Epithelial cell of proximal tubule (primary cell): ENCODE data around the gene NMT2. TPM values are rescaled to one million over a fixed set of nuclear protein-coding genes. Genes with fewer than 3 reads are reported as not detected.
"Not testable (repeated sequence)": the region's sequence is repeated elsewhere in the genome, so short reads cannot be mapped to it uniquely, and the experiment has no call there.

Source experiments
- DNase-seq: peaks from one replicate; pipeline ENCODE4 v3.0.0-alpha.2; 2011; ENCODE audit warnings: low read depth
- H3K4me3 ChIP-seq: 2 replicates; pipeline ENCODE4 v1.5.1; 2011; ENCODE audit warnings: low read depth, mild to moderate bottlenecking, low read length
- CTCF ChIP-seq: conservative IDR thresholded peaks from 2 replicates; pipeline ENCODE4 v1.5.1; 2012; ENCODE audit warnings: low read depth, mild to moderate bottlenecking, low read length
- total RNA-seq: library from RNA; depleted of rRNA; stranded (reverse); fragments of >200 nt; gene quantifications from 2 replicates; pipeline ENCODE4 v1.2.3, GENCODE V29; 2015

The NMT2 gene
- total RNA-seq, 1 donor from 2014 or later, result 28.5 TPM

GRCh38 chr10:15208221-15208620, 39.7 kb upstream of the NMT2 start:
- no peak overlapping the region for H3K4me3 ChIP-seq
- no peak for DNase-seq
- no peak for TF ChIP-seq CTCF

GRCh38 chr10:15207410-15207809, 38.9 kb upstream of the NMT2 start:
- DNase-seq, H3K4me3 ChIP-seq: not testable (repeated sequence)

DNA sequence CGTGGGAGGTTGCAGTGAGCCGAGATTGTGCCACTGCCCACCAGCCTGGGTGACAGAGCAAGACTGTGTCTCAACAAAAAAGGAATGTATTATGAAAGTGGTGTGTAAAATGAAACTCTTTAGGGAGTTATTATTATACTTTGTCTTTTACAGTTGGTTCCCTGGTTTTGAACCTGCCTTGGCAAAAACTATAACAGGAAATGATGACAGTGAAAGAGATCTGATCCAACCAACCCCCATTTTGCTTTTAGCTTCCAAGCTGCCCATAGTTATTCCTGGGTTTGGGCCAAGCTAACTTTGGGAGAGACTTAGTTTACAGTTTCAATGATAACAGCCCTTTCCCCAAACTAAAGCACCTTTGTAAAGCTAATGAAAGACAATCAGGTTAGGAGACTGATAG, 34.1 kb upstream of the NMT2 start:
- TF ChIP-seq CTCF, result no peak
- H3K4me3 ChIP-seq, result no peak overlapping the region
- no peak for DNase-seq

DNA sequence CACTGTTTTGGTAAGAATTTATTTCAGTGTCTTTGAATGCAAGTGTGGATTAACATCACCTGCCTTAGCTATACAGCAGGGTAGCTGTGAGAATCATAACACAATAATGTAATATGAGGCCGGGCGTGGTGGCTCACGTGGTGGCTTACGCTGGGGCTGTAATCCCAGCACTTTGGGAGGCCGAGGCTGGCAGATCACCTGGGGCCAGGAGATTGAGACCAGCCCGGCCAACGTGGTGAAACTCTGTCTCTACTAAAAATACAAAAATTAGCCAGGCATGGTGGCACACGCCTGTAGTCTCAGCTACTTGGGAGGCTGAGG, 33.8 kb upstream of the NMT2 start:
- not testable (repeated sequence) for H3K4me3 ChIP-seq, DNase-seq

GRCh38 chr10:15201589-15202300, 33.3 kb upstream of the NMT2 start:
- peak; percentile 53 for DNase-seq
- H3K4me3 ChIP-seq, result no peak overlapping the region
- no peak for TF ChIP-seq CTCF

DNA sequence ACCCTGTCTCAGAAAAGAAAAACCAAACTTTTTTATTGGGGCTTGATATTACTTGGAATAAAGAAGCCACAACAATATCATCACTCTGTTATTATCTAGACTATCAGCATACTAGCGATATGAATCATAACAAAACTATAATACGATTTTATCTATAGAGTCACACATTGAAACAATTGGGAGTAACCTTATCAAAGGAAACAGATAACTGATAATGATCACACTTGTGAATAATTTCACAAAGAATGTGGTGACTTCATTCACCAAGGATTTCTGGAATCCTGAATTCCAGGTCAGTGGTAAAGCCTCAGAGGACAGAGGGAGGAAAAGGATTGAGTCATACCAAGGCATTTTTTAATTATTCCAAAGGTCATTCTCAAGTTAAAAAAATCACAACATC, 32.1 kb upstream of the NMT2 start:
- DNase-seq, result peak; percentile 83
- no peak overlapping the region for H3K4me3 ChIP-seq
- TF ChIP-seq CTCF, result no peak

GRCh38 chr10:15197911-15198310, 29.4 kb upstream of the NMT2 start:
- no peak overlapping the region for H3K4me3 ChIP-seq
- no peak for TF ChIP-seq CTCF
- no peak for DNase-seq

GRCh38 chr10:15197276-15197675, 28.8 kb upstream of the NMT2 start:
- no peak for TF ChIP-seq CTCF
- H3K4me3 ChIP-seq, result no peak overlapping the region
- DNase-seq, result no peak
